Activated naive CD4-positive, alpha-beta T cell treated with anti-CD3 and anti-CD28 coated beads, Interleukin-2, amount 50 U/mL, for 16 hours (primary cell): ENCODE data around the gene RCVRN.
"Not testable (repeated sequence)": the region's sequence is repeated elsewhere in the genome, so short reads cannot be mapped to it uniquely, and the experiment has no call there.

Experiments used
- DNase-seq: peaks from one replicate; pipeline ENCODE4 v3.0.0-alpha.2; 2020

RCVRN gene

DNA sequence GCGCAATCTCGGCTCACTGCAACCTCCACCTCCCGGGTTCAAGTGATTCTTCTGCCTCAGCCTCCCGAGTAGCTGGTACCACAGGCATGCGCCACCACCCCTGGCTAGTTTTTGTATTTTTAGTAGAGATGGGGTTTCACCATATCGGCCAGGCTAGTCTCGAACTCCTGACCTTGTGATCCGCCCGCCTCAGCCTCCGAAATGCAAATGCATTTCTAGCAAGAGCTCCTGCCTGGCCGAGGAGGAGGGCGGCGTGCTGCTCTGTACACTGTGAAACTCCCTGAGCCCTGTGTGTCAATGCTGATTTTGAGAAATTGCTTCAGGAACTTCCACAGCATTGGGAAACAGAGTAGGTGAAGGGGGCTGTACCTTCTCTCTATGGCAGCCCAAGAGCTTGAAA lies 16.1 kb upstream of the RCVRN start:
- DNase-seq = not testable (repeated sequence)

DNA sequence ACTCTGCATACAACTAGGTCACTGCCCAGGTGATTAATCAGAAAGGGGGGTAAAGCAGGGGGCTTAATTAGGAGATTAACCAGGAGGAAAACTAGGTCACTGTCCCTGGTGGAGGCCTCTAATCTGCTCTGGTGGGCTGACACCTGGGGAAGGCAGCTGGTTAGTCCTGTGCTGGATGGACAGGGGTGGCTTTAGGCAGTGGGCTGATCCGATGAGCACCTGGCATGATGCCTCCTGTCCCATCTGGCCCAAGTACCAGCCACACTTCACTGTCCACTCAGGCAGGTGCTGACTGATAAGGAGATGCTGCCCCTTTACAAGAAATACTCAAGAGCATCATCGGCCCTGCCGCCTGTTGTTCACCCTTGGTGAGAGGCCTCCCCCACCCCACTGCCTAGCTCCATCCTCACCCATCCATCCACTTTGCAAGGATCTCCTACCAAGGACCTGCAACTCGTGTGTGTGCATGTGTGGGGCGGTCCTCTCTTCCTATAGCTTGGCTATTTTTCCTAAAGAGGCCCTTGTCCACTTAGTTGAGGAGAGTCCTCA lies 13.8 kb upstream of the RCVRN start:
- DNase-seq = no peak

DNA sequence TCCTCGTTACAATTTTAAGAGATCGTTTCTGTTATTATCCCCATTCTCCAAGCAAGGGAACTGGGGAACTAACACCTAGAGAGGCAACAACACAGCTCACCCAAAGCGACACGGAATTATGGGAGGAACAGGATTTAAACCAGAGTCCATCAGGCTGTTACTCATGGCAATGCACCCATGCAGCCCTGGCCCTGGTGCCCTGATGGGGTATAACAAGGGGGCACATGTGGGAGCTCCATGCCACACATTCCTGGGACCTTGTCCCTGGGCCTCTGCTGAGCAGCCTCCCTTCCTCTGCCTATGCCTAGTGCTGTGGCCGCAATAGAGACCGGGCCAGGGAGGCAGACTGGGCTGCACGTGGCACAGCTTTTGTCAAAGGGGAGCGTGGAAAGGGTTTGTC lies 13.3 kb upstream of the RCVRN start:
- no peak for DNase-seq

DNA sequence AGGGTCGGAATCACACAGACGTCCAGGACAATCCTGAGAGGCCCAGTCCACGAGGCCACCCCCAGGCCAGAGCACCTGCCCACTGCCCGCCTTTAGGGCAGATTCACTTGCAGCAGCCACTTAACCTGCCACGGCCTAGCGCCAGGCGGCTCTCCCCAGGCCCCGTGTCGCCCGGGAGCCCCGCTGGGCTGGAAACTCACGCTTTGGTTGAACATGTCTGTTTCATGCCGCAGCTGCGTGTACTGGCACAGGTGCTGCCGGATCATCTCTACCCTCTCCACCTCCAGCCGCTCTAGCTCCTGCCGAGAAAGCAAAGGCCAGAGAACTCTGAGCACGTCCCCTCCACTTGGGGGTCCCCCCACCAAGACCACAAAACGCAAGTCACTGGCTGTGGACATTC lies 12.7 kb upstream of the RCVRN start:
- no peak for DNase-seq

DNA sequence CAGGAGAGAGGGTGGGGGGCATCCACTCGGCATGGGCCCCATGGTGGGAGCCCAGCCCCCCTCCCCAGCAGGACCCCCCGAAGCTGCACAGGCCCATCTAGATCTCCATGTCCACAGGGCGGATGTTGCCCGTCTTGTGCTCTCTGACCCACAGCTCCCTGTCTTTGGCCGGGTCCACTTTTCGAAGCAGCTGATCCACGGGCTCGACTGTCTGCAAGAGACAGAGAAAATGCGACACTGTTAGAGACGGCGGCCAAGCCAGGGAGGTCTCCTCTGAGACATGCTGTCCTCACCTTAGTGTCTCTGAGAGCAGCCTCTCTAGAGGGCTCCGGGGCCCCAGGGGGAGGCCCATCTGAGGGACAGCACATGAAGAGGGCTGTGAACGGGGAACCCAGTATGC lies 12.1 kb upstream of the RCVRN start:
- no peak for DNase-seq

DNA sequence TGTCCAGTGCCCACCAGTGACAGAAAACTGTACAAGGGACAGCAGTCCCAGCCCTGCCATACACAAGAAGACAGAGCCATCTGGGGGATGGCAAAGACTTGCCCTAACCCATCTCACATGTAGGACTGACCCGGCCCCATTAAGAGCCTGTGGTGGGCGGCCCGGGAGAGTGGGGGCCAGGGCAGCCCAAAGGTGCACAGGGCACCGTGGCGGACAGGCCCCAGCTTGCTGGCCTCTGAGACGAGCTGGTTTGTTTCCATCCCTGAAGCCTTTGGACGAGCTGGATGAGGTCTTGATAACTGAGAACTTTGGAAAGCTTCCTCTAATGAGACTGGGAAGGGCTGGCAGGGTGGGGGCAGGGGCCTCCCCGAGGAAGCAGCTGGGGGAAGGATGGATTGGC lies 11.0 kb upstream of the RCVRN start:
- no peak for DNase-seq

DNA sequence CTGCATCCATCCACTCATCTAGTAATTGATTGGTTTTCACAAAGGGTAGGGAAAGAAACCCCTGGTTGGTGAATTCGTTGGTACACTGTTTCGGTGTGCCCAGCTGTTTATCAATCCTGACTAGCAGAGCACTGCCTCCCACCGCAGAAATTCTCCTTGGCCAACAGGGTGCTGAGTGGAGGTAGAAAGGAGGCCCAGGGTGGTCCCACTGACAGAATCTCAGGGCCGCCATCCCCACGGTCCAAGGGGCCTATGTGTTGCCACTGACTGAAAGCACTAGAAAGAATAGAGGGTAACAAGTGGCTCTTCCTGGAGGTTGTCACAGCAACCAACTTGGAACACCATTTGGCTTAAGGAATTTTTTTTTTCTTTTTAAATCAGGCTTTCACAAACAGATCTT lies 8.4 kb upstream of the RCVRN start:
- DNase-seq = no peak

DNA sequence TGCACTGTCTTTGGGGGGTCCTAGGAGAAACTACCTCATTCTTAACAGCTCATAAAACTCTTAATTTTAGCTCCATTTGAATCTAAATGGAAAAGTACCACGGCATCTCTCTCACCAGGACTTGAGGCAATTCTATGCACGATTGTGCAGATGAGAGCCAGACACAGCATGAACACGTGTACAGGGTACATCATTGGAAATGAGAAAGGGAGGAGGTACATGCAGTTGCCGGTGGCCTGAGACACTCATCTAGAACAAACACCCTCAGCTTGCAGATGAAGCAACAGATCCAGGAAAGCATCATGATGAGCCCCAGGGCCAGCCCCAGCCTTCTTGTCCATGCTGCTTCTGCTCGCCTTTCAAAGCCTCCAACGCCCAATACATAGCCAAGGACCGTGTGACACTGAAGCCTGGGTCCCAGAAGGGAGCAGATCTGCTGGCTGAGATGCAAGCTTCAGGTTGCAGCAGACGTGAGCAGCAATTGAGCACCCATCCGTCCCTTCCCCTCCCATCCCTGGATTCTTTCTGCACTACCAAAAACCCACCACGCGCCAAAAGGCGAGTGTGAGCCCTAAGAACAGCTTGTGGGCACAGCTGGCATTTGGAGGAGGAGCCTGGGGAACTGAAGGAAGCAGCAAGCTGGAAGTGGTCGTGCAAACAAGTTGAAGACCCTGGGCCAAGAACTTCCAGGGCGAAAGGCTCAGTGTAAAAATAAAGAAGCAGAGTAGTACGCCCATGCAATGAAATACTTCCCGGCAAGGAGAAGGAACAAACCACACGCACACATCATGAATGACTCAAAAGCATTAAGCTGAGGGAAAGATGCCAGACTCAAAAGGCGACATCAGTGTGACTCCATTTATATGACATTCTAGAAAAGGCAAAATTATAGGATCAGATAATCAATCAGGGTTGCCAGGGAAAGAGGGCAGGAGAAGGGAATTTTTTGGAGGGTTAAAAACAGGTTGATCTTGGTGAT lies 7.3 kb upstream of the RCVRN start:
- DNase-seq = no peak

DNA sequence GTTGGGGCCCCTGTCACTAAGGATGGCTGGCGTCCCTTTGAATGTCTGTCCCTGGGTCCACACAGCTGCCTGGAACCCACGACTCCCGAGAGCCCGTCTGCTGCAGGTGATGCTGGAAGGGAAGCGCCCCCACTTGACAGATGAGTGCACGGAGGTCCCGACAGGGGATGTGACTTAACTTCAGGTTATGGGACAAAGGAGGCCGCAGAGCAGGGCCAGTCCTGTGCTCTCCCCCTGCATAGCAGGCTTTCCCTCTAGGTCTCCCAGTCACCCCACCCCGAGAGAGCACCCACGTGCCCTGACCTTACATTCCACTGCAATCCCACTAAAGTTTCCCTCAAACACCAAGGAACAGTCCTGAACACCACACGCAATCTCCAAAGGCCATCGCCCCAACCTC lies 6.0 kb upstream of the RCVRN start:
- DNase-seq = no peak

DNA sequence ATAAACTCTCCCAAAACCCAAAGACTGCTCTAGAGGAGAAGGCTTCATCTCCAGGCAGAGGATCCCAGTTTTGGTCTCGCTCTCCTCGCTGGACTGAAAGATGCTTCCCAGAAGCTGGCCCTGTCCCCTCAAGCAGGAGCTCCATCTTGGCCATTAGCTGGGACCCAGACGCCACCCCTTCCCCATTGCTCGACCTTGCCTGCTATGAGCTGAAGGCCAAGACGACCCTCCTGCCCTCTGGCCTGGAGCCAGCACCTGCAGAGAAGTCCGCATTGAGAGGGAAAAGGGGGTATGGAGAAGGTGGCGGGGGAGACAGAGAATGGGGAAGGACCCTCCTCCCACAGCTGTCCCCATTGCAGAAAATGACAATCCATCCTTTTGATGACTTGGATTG lies 3.6 kb upstream of the RCVRN start:
- DNase-seq = no peak

DNA sequence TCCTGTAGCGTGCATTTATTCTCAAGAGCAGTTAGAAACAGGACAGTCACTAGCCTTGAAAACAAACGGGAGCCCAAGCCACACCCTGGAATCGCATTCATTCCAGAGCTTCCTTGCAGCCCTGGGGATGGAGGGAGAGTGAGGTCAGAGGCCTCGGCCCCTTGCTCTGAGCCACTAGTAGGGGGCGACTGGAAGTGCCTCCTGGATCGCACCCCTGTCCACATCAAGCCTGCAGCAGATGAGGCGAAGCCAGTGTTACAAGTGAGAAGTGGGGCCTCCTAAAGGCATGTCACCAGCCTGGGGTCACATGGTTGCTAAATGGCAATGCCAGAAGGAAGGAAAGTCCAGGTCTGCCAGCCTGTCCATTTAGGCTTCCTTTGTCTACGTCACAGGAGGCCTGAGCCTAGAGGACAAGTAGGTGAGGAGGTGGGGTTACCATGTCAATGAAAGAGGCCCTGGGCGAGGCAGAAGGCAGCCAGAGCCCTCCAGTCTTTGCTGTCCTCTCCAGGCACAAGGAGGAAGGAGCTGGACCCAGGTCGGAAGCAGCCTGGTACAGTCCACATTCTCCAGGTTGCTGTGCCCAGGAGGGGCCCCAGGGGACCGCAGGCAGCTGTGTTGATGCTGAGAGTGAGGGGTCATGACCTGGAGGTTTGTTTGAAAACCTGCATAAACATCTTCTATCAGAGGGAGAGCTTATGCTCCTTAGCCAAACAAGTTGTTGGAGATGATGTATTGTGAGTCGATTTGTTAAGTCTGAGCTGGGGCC lies 3.0 kb upstream of the RCVRN start:
- no peak for DNase-seq

DNA sequence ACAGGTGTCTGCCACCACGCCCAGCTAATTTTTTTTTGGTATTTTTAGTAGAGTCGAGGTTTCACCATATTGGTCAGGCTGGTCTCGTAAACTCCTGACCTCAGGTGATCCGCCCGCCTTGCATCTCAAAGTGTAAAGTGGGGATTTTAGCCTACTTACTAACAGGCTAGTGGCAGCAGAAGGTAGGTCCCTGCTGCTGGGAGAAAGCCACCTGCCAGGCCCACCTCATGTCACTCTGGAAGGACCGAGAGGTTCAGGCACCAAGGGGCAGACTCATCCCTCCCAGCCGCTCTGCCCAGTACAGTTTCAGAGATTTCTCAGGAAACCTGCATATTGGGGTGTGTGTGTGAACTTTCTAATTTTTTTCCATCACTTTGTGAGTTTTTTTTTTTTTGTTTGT lies 2.1 kb upstream of the RCVRN start:
- no peak for DNase-seq

DNA sequence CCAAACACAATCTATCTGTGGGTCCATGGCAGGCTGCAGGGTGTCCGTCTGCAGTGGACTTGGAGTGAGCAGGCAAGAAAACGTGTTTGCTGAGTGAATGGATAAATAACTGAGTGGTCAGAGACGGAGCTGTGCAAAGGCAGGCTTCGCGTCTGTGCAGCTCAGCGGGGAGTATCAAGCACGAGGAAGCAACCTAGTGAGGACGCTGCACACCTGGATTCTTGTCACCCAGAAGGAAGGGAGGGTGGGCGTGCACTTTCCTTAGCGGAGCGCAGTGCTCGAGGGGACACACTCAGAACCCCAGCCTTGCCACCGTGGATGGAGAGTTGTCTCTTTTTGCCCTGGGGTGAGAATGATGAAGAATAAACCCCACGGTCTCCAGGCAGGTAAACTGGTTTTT lies 1.5 kb upstream of the RCVRN start:
- DNase-seq = no peak

DNA sequence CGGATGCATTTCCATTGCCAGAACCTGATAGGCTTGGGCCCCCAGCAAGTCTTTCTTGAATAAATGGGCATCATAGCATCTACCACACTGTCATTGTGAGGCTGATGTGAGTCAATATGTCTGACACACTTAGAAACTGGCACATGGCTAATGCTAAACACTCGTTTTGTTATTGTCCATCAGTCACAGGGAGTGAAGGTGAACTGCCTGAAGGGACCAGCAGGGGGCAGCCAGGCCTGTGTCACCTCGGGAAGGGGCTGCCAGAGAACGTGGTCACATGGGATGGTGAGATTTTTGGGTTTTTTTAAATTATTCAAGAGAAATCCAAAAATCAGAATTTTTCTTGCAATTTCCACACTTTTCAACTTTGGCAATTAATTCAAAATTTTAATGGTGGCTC lies 831 bp upstream of the RCVRN start:
- no peak for DNase-seq

DNA sequence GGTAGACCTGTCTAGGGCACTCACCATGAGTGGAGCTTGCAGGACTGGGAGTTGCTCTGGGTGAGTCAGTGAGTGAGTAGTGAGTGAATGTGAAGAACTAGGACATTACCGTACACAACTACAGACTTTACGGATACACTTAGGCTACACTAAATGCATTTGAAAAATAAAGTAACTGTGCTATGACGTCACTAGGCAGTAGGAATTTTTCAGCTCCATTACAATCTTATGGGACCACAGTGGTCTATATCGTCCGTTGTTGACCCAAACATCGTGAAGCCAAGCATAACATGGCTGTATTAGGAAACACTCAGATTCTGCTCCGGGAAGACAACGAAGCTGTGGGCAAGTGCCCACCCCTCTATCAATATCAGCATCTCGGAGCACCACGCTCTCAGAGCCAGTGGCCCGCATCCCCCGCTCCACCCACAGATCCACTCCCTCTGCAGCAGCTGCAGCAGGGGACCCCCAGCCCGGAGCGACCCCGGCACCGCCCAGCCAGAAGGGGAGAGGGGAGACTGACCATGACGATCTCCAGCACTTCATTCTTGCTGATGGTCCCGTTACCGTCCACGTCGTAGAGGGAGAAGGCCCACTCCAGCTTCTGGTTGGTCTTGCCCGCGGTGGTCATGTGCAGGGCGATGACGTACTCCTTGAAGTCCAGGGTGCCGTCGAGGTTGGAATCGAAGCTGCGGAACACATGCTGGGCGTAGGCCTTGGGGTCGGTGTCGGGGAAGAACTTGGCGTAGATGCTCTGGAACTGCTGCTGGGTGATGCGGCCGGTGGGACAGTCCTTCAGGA lies 594 bp downstream of the RCVRN start:
- DNase-seq = no peak

DNA sequence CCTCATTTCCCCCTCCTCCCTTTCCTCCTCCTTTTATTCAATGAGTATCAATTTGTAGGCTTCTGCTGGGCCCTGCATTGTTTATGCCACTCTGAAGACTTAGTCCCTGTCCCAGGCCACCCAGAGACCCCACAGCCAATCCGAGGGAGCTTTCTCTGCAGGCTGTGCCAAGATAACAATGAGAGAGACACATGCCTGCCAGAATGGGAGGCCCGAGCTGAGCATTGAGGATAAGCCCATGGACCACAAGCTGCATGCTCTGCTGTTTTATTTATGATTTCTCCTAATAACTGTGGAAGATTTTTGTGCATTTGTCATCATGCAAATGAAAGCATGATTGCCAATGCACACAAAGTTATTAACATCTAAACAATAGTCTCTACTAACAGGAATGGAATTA lies 3.0 kb downstream of the RCVRN start:
- no peak for DNase-seq

DNA sequence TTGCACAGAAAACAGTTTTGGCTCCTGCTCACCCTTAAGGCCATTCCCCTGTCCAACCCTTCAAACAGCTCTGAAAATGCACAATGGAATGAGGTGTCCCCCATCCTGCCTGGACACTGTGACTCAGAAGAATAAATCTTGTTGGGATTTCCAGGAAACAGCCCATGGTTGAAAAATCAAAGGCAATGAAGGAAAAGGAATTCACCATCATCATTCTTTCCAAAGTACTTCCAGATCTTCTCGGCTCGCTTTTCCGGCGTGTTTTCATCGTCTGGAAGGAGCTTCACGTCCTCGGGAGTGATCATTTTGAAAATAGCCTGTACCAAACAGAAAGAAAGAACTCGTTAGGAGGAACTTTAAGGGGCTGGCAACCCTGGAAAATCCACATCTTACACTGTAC lies 4.3 kb downstream of the RCVRN start:
- DNase-seq = no peak

DNA sequence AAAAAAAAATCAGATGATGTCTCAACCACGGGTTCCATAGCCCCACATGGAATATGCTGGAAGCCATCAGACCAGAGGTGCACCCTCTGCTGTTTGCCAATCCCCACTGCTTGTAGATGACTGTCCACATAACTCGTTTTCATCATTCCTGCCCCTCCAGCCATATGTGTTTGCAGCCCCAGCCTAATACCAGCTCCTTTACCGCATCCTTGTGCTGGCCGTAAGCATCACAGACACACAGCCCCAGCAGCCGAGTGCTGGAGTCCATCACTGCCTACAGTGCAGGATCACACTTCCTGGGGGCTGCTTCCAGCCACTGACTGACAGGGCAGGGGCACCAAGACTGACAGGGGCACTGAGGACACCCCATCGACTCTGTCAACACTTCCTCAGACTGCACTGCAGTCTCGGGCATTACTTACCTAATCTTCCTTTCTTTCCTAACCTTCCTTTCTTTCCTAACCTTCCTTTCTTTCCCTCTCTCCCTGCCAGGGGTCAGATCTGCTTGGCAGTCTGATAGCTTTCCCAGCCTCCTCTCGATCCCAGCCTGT lies 5.0 kb downstream of the RCVRN start:
- no peak for DNase-seq

DNA sequence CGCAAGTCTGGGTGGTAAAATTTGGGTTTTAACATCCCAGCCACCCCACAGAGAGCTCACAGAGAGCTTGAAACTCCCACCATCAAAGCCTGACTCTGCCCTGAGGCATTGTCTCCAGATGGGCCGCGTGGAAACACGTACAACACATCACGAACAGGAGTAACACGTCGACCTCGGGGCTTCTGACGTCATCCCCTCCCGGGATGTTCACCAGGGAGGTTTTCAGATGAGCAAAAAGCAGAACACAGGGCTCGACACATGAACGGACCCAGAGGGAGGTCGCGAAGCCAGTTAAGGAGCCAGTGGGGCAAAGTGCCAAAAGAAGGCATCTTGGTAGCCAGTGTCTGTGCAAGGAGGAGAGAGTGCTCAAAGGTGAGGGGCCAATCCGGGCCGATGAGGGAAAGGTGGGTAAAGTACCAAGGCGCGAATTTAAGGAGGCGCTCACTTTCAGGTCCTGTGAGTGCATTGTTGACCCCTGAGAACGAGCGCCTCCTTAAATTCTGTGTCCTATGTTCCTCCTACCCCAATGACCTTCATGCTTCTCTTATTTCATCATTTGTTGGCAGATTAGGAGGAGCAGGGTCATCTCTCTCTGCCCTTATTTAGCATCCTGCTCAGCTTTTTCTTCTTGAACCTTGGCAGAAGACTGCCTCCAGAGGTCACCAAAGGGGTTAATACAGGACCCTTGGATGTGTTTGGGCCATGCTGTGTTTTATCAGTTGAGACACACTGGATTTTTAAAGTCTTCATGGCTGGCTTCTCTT lies 5.6 kb downstream of the RCVRN start:
- DNase-seq = no peak

DNA sequence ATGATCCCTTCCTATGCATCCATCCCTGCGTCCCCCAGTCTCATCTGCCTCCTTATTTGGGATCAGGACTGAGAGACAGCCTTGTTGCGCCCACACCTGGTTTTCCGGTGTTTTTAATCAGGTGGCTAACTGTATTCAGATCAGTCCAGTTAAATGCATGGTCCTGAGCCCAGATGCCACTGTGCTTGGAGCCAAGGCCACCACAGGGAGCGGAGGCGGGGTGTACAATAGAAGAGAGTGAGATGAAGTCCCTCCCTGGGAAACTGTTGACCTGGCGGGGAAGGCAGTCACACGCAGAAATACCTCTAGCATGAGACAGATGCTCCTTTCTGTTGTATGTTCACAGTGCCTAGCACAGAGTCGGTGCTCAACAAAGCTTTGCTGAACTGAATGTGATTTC lies 6.3 kb downstream of the RCVRN start:
- no peak for DNase-seq

DNA sequence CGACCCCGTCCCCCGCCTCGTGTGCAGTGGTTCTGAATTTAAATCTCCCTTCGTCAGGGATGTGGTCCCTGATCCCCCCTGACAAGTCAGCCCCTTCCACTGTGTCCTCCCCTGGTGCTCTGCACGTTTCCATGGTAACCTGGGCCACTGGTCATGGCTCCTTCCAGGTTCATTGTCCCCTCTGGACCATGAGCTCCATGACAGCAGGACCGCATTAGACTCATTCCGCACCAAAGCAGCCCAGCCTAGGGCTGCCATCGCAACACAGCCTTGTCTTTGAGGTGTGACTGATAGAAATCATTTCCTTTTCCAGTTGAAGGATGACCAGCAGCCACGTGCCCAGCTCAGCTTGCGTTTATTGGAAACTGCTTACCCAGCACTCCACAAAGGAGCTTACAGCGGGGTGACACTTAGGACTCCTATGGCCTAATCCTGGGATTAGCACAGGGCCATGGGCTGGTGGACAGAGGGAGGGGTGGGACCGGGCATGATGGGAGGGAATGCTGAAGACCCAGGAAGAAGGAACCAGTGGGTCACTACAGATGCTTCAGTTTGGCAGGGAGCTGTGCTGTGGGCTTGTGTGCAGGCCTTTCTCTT lies 7.6 kb downstream of the RCVRN start:
- no peak for DNase-seq

DNA sequence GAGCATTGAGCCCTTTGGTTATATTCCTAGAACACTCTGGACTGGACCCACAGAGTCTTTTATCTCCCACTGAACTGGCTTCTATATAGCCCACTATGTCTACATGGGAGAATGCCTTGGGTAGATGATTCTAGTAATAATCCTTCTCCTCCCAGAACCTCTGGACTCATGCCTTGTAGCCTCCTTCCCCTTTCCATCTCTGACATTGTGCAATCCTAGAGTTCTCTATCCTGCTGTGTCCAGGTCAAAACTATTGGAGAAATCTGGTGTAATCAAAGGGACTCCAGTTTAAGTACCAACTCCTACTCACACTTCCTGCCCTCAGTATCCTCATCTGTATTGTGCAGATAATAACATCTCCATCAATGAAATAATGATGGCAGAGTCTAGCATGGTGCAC lies 9.1 kb downstream of the RCVRN start:
- no peak for DNase-seq
